HG03196 (cell line): ENCODE results near the gene CTNNBL1.
"Not testable (repeated sequence)": the region's sequence is repeated elsewhere in the genome, so short reads cannot be mapped to it uniquely, and the experiment has no call there.

Experiments
- ATAC-seq: cut with Tn5 transposase; IDR thresholded peaks from one replicate; pipeline ENCODE4 v1.9.1; 2021; ENCODE audit not compliant: unreplicated experiment

The CTNNBL1 gene, protein sequence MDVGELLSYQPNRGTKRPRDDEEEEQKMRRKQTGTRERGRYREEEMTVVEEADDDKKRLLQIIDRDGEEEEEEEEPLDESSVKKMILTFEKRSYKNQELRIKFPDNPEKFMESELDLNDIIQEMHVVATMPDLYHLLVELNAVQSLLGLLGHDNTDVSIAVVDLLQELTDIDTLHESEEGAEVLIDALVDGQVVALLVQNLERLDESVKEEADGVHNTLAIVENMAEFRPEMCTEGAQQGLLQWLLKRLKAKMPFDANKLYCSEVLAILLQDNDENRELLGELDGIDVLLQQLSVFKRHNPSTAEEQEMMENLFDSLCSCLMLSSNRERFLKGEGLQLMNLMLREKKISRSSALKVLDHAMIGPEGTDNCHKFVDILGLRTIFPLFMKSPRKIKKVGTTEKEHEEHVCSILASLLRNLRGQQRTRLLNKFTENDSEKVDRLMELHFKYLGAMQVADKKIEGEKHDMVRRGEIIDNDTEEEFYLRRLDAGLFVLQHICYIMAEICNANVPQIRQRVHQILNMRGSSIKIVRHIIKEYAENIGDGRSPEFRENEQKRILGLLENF

DNA sequence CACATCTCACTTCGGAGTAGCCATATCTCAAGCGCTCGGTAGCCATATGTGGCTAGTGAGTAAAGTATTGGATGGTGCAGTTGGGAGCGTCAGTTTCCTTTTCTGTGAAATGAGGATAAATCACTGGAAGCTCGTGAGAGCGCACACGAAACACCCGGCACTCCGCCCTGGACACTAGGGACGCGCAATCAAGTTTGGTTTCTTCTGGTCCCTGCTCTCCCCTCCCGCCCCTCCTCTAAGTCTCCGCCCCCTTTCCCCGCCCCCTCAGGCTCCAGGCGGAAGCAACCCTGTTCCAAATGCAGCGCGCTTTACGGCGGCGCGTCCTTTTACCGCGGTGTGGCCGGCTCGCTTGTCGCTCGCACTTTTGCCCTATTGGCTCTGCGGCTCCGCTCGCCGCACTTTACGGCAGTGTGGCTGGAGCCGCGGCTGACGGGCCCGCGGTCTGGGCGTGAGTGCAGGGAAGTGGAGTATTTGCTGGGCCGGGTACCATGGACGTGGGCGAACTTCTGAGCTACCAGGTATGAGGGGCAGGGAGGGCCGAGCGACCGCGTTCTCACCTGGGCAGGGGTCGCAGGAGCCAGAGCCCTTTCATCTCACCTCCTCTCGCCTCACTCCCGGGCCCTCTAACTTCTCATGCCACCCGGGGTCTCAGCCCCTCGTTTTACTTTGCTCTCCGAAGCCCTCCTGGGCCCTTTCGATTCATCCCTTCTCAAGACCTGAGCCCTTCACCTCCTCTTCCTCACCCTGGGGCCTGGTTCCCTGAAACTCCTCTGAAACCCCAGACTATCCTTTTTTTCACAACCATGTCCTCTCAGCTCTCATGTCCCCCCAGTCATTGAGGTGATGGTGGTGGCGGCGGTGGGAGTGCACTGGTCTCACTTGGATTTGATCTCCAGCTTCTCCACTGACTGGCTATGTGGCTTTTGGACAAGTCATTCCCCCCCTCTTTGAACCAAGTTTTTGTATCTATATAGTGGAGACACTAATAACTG is at the start of gene CTNNBL1:
Gene CTNNBL1, plus strand, starts transcription at position 396 of the 992 bp plus-strand sequence. Its CDS starts 93 bp downstream, at position 489.
- ATAC-seq = peak; percentile 84

DNA sequence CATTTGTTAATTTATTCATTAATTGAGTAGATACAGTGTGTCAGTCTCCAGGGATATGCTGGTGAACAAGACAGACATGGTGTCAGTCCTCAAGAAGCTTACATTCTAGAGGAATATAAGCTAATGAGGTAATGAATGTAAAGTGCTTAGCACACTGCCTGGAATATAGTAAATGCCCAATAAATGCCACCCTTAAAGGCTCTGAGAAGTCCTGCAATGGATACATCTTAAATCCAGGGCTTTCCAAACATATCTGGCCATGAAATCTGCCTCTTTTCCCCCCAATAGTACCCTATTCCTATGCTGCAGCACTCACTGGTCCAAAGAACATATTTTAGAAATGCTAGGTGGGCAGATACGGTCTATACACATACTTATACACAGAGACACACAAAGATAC is 49.2 kb upstream of the CTNNBL1 start:
- ATAC-seq = no peak

DNA sequence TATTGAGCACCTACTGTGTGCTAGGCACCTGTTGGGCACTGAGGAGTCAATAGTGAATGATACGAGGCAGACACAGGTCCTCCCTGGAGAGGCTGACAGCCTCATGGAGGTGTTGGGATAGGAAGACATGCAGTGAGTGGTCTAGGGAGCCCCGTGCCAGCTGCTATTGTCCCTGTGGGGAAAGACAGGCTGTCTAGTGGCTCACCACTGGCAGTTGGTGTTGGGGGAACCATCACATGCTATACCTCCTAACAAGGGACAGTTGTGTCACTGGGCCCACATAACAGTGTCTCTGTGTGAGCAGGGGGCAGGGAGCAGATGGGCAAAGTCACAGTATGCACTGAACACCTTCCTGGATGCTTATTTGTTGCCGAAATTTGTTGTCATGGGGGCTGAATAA is 45.9 kb upstream of the CTNNBL1 start:
- ATAC-seq = no peak

DNA sequence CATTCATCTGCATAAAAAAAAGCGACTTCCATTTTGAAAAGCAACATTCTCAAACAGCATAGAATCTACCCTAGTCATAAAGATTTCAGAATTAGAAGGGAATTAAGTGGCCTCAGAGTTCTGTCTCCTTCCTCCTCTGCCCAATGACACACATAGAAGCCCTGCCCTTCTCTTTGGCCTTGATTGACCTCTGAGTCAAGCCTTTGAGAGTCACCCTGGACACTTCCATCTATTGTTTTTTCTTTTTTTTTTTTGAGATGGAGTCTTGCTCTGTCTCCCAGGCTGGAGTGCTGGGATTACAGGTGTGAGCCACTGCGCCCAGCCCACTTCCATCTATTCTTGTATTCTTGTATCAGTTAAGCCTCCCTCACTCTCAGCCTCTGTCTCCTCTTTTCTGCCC is 44.8 kb upstream of the CTNNBL1 start:
- ATAC-seq = no peak

DNA sequence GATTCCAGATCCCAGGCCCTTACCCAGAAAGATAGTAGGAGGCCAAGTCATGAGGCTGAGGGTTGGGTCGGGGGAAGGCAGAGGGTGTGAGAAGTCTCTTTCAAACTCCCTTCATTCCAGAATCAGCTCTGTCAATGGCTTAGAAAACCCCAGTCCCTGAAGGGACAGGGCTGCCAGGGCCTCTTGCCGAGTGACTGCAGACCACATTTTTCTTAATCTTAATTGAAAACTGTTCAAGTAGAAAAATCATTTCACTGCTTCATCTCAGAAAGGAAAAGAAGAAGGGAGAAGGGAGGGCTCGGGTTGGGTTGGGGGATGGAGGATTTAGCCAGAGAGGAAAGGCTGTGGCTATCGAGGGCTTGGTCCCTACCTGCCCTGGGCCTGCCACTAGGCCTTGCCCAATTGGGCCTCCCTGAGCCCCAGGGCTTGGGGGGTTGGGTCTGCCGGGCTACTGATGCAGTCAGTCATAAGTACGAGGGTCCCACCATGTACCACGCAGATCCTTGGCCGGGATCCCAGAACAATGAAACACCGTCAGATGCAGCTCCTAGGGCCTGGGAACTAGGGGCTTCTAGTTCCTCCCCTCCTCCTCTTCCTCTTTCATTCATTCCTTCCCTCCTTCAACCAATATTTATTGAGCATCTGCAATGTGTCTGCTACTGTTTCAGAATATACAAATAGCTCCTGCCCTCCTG is 44.0 kb upstream of the CTNNBL1 start:
- no peak for ATAC-seq

DNA sequence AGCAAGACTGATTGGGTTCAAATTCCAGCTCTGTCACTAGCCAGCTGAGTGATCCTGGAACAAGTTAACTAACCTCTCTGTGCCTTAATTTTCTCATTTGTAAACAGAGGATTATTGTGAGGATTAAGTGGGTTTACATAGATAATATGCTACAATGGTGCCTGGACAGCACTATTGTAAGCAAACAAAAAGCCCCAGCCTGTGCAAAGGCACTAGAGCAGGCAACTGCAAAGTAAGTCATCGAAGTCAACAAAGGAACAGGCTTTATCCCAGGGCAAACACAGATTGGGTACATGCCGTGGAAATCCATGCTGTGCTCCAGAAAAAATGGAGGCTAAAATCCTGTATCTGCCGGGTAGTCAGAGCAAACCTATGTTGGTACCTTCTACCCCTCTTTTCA is 43.2 kb upstream of the CTNNBL1 start:
- ATAC-seq = no peak

DNA sequence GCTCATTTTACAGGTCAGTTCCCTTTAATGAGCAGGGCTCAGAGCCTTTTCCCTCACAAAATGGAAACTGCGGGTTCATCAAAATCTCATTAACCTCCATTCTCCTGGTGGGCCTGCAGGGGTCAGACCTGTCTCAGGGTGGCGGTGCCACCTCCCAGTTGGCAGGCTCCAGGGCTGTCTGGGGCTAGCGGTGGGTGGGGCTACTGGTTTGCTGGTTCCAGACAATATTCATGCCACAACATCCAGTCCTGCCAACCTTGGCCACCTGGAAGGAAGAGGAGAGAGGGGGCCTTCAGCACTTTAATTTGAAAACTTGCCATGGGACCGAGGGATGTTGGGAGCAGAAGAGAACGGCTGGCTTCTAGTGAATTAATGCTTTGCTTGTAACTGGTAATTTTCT is 41.9 kb upstream of the CTNNBL1 start:
- no peak for ATAC-seq

DNA sequence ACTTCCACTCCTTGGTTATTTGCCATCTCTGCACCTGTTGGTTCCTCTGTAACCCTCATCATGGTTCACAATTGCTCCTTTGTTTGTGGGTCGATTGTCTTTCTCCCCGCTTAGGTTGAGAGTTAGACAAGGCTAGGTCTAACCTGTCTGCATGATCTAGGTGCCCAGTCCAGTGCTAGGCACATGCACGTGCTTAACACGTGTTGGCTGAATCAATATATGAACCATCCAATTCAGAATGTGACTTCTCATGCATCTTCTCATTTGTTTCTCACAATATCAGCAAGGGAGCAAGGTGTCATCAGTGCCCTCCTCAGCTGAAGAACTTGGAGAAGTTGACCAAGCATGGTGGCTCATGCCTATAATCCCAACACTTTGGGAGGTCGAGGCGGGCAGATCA is 36.9 kb upstream of the CTNNBL1 start:
- no peak for ATAC-seq

DNA sequence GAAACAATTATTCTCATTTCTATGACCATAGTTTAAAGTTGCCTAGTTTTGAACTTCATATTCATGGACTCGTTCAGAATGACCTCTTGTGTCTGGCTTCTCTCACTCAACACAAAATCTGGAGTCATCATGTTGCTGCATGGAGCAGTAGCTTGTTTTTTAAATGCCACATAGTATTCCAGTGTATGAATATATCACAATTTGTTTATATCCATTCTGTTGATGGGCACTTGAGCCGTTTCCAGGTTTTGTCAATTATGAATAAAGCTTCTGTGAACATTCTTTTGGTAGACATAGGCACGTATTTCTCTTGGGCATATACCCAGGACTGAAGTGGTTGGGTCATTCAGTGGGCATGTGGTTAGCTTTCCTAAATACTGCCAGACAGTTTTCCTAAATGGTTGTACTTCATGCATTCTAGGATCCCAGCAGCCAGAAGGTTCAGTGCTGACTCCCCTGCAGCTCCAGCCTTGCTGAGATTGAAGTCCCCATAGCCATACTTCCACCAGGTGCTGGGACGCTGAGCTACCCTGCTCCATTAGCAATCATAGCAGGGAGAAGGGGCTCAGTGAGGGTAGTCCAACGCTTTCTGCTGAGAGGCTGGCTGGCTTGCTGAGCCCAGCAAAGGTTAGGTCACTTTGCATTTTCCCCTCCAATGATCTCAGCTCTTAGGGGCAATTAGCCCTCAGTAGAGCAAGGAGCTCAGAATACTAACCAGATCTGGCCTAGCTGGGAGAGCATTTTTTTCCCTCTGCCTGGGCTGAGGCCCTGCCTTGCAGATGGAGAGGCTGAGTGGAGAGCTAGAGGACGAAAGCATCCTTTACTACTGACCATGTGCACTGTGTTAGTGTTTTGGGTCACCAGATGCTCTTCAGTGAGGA is 35.7 kb upstream of the CTNNBL1 start:
- ATAC-seq = no peak

DNA sequence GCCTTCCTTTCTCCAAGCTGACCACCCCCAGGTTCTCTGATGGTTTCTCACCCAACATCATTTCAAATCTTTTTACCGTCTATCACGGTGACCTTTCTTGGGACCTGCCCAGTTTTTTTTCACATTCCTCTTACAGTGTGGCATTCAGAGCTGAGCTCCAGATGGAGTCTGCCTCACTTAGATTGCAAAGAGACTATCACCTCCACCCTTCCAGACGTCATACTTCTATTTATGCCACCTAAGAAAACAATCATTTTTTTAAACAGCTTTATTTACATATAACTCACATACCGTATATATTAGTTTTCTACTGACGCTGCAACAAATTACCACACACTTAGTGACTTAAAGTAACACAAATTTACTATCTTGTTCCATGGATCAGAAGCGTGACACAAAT is 32.3 kb upstream of the CTNNBL1 start:
- no peak for ATAC-seq

DNA sequence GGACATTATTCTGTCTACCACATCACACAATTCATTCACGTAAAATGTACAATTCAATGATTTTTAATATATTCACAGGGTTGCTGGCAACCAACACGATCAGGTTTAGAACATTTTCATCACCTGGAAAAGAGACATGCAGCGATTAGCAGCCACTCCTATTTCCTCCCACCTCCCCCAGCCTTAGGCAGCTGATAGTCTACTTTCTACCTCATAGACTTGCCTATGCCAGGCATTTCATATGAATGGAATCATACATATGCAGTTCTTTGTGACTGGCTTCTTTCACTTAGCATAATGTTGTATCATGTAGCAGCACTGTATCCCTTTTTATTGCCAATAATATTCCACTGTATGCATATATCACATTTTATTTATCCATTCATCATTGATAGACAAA is 31.5 kb upstream of the CTNNBL1 start:
- ATAC-seq = no peak

DNA sequence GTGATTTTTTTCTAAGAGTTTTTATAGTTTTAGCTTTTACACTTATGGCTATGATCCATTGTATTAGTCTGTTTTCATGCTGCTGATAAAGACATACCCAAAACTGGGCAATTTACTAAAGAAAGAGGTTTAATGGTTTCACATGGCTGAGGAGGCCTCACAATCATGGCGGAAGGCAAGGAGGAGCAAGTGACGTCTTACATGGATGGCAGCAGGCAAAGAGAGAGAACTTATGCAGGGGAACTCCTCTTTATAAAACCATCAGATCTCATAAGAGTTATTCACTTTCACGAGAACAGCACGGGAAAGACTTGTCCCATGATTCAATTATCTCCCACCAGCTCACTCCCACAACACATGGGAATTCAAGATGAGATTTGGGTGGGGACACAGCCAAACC is 29.2 kb upstream of the CTNNBL1 start:
- not testable (repeated sequence) for ATAC-seq

DNA sequence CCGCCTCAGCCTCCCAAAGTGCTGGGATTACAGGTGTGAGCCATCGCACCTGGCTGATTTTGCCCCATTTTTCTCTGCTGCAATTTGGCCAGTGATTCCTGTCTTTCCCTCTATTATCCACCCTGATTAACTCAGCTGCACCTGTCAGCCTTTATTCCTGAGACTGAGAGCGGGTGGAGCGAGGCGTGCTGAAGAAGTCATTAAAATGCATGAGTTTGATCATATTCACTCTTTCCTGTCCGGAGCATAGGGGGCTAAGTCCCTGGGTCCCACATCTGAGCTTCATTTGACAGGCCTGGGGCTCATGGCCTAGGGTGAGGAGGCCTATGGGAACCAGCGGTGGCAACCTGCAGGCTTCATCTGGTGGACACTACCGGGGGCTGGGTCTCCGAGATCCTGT is 25.7 kb upstream of the CTNNBL1 start:
- no peak for ATAC-seq

DNA sequence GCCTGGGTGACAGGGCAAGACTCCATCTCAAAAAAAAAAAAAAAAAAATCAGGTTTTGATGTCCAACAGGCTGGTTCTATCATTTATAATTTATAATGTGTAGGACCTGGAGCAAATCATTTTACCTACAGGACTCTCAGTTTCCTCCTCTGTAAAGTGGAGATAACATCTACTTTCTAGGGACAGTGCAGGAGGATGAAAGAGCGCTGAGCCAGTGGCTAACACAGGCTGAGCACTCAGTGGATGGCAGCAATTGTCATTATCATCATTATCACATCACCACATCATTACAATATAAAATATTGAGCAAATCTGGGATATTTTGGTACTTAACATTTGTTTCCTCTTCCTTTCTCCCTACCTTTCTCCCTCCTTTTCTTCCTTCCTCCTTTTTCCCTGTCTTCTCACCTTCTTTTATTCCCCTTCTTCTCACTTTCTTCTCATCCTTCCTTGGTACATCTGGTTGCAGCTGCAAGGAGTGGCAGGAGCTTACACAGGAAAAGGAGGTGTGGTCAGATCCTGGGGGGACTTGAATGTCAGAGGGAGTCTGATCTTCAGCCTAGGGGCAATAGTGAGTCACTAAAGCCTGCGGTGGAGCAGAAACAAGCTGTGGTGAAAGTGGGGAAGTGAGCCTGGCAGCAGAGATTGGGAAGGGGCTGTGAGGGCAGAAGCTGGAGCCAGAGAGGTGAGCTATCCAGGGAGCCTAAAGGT is 24.6 kb upstream of the CTNNBL1 start:
- ATAC-seq = no peak

DNA sequence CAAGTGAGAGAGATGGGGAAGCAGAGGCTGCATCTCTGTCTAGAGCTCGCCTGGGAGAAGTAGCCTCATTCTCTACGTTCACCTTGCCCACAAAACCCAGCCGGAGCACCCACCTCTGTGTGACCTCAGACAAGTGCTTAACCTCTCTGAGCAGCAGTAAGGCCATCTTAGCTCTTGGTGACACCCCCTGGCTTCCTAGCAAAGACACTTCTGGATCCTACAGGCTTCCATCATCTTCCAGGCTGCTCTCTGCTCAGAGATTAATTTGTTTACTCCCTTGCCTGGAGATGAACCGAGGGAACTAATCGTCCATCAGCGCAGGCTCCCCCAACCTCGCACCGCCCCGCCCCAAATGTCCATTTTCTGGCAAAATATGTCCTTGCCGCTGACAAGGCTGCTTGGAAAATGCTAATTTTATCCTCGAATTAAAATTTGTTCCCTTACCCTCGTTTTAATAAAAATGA is 24.0 kb upstream of the CTNNBL1 start:
- no peak for ATAC-seq

DNA sequence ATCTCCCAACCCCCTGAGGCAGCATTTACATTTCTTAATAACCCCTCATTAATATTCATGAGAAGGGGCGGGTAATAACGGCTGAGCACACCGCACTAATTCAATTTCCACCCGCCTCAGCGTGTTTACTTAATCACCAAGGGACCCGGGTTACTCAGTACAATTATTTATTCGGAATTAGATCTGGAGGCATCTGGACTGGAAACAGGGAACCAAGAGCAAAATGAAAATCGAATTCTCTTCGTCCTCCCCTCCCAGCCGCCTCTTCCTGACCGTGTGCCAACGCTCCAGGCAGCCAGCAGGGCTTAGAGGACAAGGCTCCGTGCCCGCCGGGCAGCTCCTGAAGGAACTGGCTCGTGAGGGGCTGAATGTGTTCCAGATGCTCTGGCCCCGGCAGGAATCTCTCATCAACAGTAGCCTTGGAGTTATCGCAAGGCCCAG is 23.5 kb upstream of the CTNNBL1 start:
- no peak for ATAC-seq

DNA sequence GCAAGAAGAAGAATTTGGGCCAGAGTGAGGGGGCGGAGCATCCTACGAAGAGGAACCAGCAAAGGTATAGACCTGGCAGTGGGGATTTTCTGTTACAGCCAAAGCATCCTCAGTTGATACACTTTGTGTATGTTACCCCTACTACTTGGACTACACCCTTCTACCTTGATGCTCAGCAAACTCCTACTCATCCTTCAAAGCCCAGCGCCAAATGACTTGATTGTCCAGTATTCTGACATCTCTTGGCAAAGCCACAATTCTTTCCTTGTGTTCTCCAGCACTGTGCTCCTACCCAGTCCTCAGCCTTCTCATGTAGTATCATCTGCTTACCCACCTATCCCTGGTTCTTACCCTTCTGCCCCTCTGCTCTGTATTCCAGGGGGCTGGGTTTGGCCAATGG is 21.7 kb upstream of the CTNNBL1 start:
- ATAC-seq = no peak

DNA sequence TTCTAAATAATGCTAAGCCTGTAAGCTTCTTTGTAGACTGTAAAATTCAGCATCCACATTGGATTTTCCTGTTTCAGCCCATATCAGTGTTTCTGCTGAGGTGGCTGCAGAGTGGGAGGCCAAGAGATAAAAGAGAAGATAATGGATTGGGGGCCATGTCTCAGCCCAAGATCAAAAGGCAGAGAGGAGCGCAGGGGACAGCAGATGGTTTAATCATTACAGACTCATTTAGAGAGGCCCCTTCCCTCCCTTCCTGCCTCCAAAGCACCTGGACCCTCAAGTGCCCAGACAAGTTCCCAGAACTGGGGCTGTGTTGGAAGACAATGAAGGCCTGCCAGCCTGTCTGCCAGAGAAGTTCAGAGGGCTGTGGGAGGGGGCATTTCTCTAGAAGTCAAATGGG is 20.4 kb upstream of the CTNNBL1 start:
- no peak for ATAC-seq

DNA sequence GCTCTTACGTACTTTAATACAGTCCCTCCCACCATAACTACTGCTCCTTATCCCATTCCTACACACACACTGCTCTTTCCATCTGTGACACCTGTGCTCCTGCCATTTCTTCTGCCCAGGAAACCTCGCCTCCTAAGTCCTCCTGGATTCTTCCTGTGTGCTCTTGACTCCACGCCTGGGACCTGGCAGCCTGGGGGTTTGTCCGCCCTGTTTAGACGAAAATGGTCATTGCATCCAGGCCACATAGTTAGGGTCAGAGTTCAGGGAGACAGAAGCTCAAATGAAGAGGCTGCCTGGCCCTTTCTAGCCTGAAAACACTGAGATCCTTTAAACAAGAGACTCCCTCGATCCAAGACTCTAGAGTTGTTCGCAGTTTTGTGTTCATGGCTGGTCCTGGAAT is 17.4 kb upstream of the CTNNBL1 start:
- ATAC-seq = no peak
